ENCODE measurements around the gene TRANK1. TPM values are rescaled to one million over a fixed set of nuclear protein-coding genes. Genes with fewer than 3 reads are reported as not detected.

Gene TRANK1
- total and polyA plus RNA-seq, 2 of the 8 experiments (the other 6 are each of a cell fraction or from before 2014, with no cell fraction given): 2.9 to 8.8 TPM

DNA sequence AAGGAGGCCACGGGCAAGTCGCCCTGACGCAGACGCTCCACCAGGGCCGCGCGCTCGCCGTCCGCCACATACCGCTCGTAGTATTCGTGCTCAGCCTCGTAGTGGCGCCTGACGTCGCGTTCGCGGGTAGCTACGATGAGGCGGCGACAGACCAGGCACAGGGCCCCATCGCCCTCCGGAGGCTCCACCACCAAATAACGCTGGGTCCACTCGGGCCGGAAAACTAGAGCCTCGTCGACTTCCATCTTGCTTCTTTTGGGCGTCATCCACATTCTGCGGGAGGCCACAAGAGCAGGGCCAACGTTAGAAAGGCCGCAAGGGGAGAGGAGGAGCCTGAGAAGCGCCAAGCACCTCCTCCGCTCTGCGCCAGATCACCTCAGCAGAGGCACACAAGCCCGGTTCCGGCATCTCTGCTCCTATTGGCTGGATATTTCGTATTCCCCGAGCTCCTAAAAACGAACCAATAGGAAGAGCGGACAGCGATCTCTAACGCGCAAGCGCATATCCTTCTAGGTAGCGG is 48.0 kb upstream of the TRANK1 start, which contains the start of gene EPM2AIP1 (continued):
- peak; percentile 73 to 78; a peak in 1 of 4 replicates for TF ChIP-seq SIN3A (conservative IDR thresholded peaks at IDR 0.05 in 1 of 2, IDR thresholded peaks at IDR 0.05 in 1 of 2; ENCODE audit: low read depth in 1 of 2, low read length in 2 of 2)
- no peak for TF ChIP-seq CHD1 (IDR thresholded peaks at IDR 0.05; ENCODE audit: low read depth, low read length)
- TF ChIP-seq EP300 (IDR thresholded peaks at IDR 0.05; ENCODE audit: borderline replicate concordance in 1 of 2, low read depth in 2 of 2, low read length in 2 of 2): no peak
- no peak for TF ChIP-seq EZH2 (IDR thresholded peaks at IDR 0.05; ENCODE audit: low read depth, low read length, severe bottlenecking)
- no peak for TF ChIP-seq SIX5 (IDR thresholded peaks at IDR 0.05; ENCODE audit: low read depth, low read length)
- no peak for TF ChIP-seq KDM1A (IDR thresholded peaks at IDR 0.05; ENCODE audit: borderline replicate concordance, low read length)
- TF ChIP-seq PHF8 (conservative IDR thresholded peaks at IDR 0.05; ENCODE audit: low read depth, low read length): peak; percentile 92
- TF ChIP-seq ZNF274 (IDR thresholded peaks at IDR 0.05; ENCODE audit: borderline replicate concordance, extremely low read depth, low read length): no peak
- peak; percentile 65 to 89 for TF ChIP-seq POLR2A (IDR thresholded peaks at IDR 0.05; ENCODE audit: control extremely low read depth in 1 of 2, low read depth in 2 of 2, low read length in 2 of 2)
- peak; percentile 94 for TF ChIP-seq TAF7 (optimal IDR thresholded peaks at IDR 0.05; ENCODE audit: borderline replicate concordance, low read depth, low read length)
- no peak for TF ChIP-seq JUN (IDR thresholded peaks at IDR 0.05; ENCODE audit: low read depth, low read length)
- TF ChIP-seq FOSL1 (IDR thresholded peaks at IDR 0.05; ENCODE audit: insufficient read depth, low read depth, low read length): no peak
- TF ChIP-seq, protein P1, sequence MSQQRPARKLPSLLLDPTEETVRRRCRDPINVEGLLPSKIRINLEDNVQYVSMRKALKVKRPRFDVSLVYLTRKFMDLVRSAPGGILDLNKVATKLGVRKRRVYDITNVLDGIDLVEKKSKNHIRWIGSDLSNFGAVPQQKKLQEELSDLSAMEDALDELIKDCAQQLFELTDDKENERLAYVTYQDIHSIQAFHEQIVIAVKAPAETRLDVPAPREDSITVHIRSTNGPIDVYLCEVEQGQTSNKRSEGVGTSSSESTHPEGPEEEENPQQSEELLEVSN (IDR thresholded peaks at IDR 0.05): peak; percentile 82
- TF ChIP-seq GABPA (IDR thresholded peaks at IDR 0.05; ENCODE audit: borderline replicate concordance, insufficient read depth, low read length): no peak
- no peak for TF ChIP-seq RXRA (IDR thresholded peaks at IDR 0.05; ENCODE audit: insufficient read depth, low read depth, low read length)
- no peak for TF ChIP-seq CREB1 (IDR thresholded peaks at IDR 0.05)
- TF ChIP-seq SRF (IDR thresholded peaks at IDR 0.05; ENCODE audit: low read depth, low read length): no peak
- TF ChIP-seq, protein P2, sequence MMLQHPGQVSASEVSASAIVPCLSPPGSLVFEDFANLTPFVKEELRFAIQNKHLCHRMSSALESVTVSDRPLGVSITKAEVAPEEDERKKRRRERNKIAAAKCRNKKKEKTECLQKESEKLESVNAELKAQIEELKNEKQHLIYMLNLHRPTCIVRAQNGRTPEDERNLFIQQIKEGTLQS (IDR thresholded peaks at IDR 0.05; ENCODE audit: insufficient read depth, low read depth, low read length): no peak
- TF ChIP-seq CBX5 (IDR thresholded peaks at IDR 0.05; ENCODE audit: low read depth, low read length): no peak
- peak; percentile 85 for TF ChIP-seq POLR2AphosphoS5 (IDR thresholded peaks at IDR 0.05; ENCODE audit: low read depth, low read length)
- TF ChIP-seq CTBP2 (IDR thresholded peaks at IDR 0.05; ENCODE audit: borderline replicate concordance, insufficient read depth, insufficient read length, low read length): no peak
- TF ChIP-seq HDAC2 (IDR thresholded peaks at IDR 0.05; ENCODE audit: borderline replicate concordance in 1 of 2, low read depth in 2 of 2, low read length in 2 of 2): no peak
- no peak; the same call in 1 of the 2 replicates for TF ChIP-seq JUND (IDR thresholded peaks at IDR 0.05; ENCODE audit: low read length)
- no peak for TF ChIP-seq SIRT6 (IDR thresholded peaks at IDR 0.05; ENCODE audit: low read length)

All from H1 (cell line).